ENCODE measurements around the gene IL22RA2. TPM values are rescaled to one million over a fixed set of nuclear protein-coding genes. Genes with fewer than 3 reads are reported as not detected.

IL22RA2 gene
- total RNA-seq, 1 donor from 2014 or later = not detected

DNA sequence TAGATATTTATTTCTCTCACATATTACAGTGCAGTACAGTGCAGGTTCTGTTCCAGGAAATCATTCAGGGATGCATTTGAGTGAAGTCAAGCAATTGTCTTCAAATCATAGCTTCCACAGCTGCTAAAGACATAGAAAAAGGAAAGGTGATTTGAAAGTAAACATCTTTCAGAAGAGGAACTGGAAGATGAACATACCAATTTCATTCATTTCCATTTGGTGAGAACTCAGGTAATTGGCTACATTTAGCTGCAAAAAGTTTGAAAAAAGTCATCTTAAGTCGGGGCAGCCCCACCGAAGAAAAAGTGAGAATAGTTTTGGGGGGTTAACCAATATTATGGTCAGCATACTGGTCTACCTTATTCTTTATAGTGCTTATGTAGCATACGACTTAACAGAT lies 67.3 kb downstream of the IL22RA2 start:
- H3K4me3 ChIP-seq (ENCODE audit: low read depth, low read length) = no peak overlapping the region
- no peak for TF ChIP-seq CTCF (conservative IDR thresholded peaks at IDR 0.05; ENCODE audit: low read depth, low read length)
- DNase-seq (ENCODE audit: low read depth) = no peak

GRCh38 chr6:137105375-137105774 lies 68.1 kb downstream of the IL22RA2 start:
- no peak overlapping the region for H3K4me3 ChIP-seq (ENCODE audit: low read depth, low read length)
- no peak for DNase-seq (ENCODE audit: low read depth)
- TF ChIP-seq CTCF (conservative IDR thresholded peaks at IDR 0.05; ENCODE audit: low read depth, low read length) = no peak

- no peak for DNase-seq (ENCODE audit: low read depth)
- no peak overlapping the region for H3K4me3 ChIP-seq (ENCODE audit: low read depth, low read length)
- TF ChIP-seq CTCF (conservative IDR thresholded peaks at IDR 0.05; ENCODE audit: low read depth, low read length) = no peak
These were observed 68.5 kb downstream of the IL22RA2 start for GRCh38 chr6:137104926-137105325.

DNA sequence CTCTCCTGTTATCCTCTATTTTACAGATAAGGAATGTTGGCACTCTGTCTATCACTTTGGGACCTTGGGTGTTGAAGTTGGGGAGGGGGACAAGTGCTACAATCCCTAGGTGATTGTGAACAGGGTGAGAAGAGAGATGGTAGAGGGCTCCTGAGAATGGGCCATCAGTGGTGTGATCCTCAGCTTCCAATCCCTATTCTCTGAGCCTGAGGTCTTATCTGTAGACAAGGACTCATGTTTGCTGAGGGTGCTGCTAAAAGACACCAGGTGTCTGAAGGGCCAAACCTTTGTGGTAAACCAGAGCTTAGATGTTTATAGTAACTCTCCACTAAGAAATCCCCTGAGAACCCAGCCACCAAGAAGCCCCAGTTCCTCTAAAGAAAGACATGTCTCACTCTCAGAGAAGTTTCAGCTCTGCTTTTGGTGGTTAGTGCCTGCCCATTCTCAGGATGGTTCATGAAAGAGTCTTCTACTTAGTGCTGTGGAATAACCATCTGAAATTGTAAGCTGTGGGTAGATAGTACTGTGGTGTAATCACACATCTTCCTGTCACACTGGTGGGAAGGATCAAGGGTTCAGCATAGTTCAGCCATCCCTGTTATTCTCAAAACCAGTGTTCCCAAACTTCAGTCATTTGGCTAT lies 70.5 kb downstream of the IL22RA2 start:
- DNase-seq (ENCODE audit: low read depth) = no peak
- H3K4me3 ChIP-seq (ENCODE audit: low read depth, low read length) = no peak overlapping the region
- no peak for TF ChIP-seq CTCF (conservative IDR thresholded peaks at IDR 0.05; ENCODE audit: low read depth, low read length)

GRCh38 chr6:137102050-137102848 lies 71.2 kb downstream of the IL22RA2 start:
- no peak overlapping the region for H3K4me3 ChIP-seq (ENCODE audit: low read depth, low read length)
- DNase-seq (ENCODE audit: low read depth) = no peak
- TF ChIP-seq CTCF (conservative IDR thresholded peaks at IDR 0.05; ENCODE audit: low read depth, low read length) = no peak

DNA sequence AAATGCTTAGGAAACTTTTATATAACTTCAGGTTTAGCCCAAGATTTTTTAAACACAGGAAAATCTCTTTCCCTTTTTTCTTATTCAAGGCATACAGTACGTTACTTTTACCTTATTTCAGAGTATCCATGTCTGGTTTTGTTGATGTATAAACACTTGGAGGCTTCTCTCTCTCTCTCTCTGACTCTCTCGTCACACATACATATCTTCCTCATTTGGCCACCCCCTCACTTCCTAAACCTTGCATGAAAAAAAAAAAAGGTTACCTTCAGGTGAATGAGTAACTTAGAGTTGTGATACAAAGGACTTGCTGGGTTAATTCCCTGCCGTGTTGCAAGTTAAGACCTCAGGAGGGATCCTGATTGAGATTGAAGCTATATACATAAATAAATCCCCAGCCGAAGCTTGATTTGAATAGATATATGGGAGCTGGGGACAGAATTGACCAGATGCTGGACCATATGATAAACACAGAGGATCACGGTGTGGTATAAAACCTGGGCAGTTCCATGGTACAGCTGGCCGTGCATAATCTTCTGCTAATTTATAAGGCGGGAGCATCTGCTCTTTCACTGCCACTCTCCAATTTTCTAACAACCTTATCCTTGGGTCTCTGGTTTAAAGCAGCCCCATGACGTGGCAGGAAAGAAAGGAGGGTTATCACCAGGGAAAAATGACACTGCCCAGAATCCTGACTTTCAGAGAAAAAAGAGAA lies 73.6 kb downstream of the IL22RA2 start:
- no peak overlapping the region for H3K4me3 ChIP-seq (ENCODE audit: low read depth, low read length)

More for the DNA sequence above, 73.6 kb downstream of the IL22RA2 start:
- DNase-seq (ENCODE audit: low read depth) = no peak
- TF ChIP-seq CTCF (conservative IDR thresholded peaks at IDR 0.05; ENCODE audit: low read depth, low read length) = no peak
